ENCODE measurements around the gene GOLM1. TPM values are rescaled to one million over a fixed set of nuclear protein-coding genes. Genes with fewer than 3 reads are reported as not detected.
A peak's percentile ranks its signal among the peaks of the same experiment; 100 is the strongest.

The GOLM1 gene
- total RNA-seq, 1 experiment from 2014 or later: 75.1 TPM

DNA sequence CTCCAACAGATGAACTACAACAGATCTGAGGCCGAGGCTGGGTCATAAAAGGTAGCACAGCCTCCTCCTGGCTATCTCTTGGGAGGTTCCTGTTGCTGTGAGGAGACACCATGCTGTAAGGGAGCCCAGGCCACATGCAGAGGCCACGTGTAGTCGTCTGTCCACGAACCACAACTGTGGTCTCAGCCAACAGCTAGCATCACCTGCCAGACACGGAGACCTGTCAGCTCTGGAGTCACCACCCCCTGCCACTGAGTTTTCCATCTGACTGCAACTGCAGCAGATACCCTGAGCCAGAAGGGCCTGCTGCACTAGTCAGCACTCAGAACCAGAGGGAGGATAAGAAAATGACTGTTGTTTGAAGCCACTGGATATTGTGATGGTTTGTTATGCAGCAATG, 12.7 kb upstream of the GOLM1 start:
- ATAC-seq (no peak), DNase-seq (ENCODE audit: low spot score) (no peak)
- Mint-ChIP-seq H3K27me3 (ENCODE audit: low read depth) (peaks cover 17% of the 10 kb centered on the region), H3K4me3 (no peak overlapping the region), H3K27ac (no peak overlapping the region), H3K9me3 (no peaks in the 10 kb centered on the region; the same call in 1 of the 2 replicates), H3K4me1 (no peaks in the 10 kb centered on the region; the same call in 1 of the 2 replicates), H3K36me3 (no peaks in the 10 kb centered on the region)
- TF ChIP-seq MAX (CRISPR knock-in tag; IDR thresholded peaks at IDR 0.05): no peak
- POLR2A ChIA-PET: interaction anchor here (0.7 kb wide), 1 partner anchor 58 kb away, joined by 3 read pairs; no protein-coding TSS in a partner anchor
- CTCF ChIA-PET: interaction anchor here (1.4 kb wide), 1 partner anchor 10 kb away, joined by 4 read pairs; no protein-coding TSS in a partner anchor

GRCh38 chr9:86102626-86103025, 3.3 kb upstream of the GOLM1 start:
- Mint-ChIP-seq H3K27ac (no peak overlapping the region), H3K4me3 (no peak overlapping the region), H3K9me3 (no peaks in the 10 kb centered on the region), H3K27me3 (ENCODE audit: low read depth) (peaks cover 30% of the 10 kb centered on the region), H3K36me3 (no peaks in the 10 kb centered on the region), H3K4me1 (peaks cover 15% of the 10 kb centered on the region)
- TF ChIP-seq, protein P1, sequence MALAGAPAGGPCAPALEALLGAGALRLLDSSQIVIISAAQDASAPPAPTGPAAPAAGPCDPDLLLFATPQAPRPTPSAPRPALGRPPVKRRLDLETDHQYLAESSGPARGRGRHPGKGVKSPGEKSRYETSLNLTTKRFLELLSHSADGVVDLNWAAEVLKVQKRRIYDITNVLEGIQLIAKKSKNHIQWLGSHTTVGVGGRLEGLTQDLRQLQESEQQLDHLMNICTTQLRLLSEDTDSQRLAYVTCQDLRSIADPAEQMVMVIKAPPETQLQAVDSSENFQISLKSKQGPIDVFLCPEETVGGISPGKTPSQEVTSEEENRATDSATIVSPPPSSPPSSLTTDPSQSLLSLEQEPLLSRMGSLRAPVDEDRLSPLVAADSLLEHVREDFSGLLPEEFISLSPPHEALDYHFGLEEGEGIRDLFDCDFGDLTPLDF (CRISPR knock-in tag; IDR thresholded peaks at IDR 0.05): no peak
- TF ChIP-seq ZNF396 (CRISPR knock-in tag; IDR thresholded peaks at IDR 0.05; ENCODE audit: borderline replicate concordance): no peak
- TF ChIP-seq, protein P2, sequence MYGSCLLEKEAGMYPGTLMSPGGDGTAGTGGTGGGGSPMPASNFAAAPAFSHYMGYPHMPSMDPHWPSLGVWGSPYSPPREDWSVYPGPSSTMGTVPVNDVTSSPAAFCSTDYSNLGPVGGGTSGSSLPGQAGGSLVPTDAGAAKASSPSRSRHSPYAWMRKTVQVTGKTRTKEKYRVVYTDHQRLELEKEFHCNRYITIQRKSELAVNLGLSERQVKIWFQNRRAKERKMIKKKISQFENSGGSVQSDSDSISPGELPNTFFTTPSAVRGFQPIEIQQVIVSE (CRISPR knock-in tag; IDR thresholded peaks at IDR 0.05; ENCODE audit: borderline replicate concordance): no peak
- TF ChIP-seq FOXP1 (CRISPR knock-in tag; IDR thresholded peaks at IDR 0.05; ENCODE audit: borderline replicate concordance): no peak
- no peak for TF ChIP-seq E2F5 (CRISPR knock-in tag; IDR thresholded peaks at IDR 0.05)
- no peak for TF ChIP-seq ZBTB21 (CRISPR knock-in tag; IDR thresholded peaks at IDR 0.05; ENCODE audit: borderline replicate concordance)
- TF ChIP-seq ZNF232 (CRISPR knock-in tag; IDR thresholded peaks at IDR 0.05): no peak
- TF ChIP-seq, protein P3, sequence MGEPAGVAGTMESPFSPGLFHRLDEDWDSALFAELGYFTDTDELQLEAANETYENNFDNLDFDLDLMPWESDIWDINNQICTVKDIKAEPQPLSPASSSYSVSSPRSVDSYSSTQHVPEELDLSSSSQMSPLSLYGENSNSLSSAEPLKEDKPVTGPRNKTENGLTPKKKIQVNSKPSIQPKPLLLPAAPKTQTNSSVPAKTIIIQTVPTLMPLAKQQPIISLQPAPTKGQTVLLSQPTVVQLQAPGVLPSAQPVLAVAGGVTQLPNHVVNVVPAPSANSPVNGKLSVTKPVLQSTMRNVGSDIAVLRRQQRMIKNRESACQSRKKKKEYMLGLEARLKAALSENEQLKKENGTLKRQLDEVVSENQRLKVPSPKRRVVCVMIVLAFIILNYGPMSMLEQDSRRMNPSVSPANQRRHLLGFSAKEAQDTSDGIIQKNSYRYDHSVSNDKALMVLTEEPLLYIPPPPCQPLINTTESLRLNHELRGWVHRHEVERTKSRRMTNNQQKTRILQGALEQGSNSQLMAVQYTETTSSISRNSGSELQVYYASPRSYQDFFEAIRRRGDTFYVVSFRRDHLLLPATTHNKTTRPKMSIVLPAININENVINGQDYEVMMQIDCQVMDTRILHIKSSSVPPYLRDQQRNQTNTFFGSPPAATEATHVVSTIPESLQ (CRISPR knock-in tag; IDR thresholded peaks at IDR 0.05): no peak
- CTCF ChIA-PET: no interaction called here
- ATAC-seq (no peak), DNase-seq (ENCODE audit: low spot score) (no peak)
- POLR2A ChIA-PET: no interaction called here

DNA sequence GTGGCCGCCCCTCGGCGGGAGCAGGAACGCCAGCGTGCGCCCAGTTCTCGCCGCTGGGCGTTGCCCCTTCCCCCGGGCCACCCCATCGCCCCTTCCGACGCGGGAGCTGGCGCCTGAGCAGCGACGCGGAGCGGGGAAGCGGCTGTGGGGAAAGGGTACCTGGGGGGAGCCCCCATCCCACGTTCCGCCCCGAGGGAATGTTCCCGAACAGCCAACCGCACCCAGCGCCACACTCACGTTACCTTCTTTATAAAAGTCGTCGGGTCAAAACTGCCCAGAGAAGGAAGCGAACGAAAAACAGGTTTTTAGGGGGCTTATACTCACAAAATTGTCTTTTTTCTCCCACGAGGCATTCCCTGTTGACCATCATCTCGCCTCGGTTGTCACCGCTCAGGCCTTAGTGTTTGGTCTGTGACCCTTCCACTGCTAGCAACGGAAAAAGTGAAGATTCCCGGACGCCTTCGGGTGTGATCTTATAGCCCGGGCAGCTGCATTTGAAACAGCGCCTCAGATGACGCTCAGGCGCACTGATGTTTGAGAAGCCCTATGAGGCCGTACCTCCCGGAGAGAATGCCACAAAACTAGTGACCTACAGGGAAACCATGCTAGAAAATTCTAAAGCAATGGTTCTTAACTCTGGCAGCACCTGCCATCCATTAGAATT, 475 bp upstream of the GOLM1 start:
- Mint-ChIP-seq H3K4me3 (peak overlapping the region; percentile 88), H3K9me3 (no peaks in the 10 kb centered on the region), H3K36me3 (no peaks in the 10 kb centered on the region), H3K27me3 (ENCODE audit: low read depth) (peaks cover 30% of the 10 kb centered on the region), H3K27ac (no peak overlapping the region), H3K4me1 (peaks cover 39% of the 10 kb centered on the region)
- CTCF ChIA-PET: interaction anchor here (0.6 to 2.4 kb wide), 8 partner anchors 11 to 162 kb away, joined by 3 to 10 read pairs (median 4); no protein-coding TSS in a partner anchor
- POLR2A ChIA-PET: interaction anchor here (1.0 kb wide), 1 partner anchor 158 kb away, joined by 3 read pairs; no protein-coding TSS in a partner anchor
- ATAC-seq: peak; percentile 18
- peak; percentile 26 for DNase-seq (ENCODE audit: low spot score)
- peak; percentile 37; the same call in 1 of the 2 replicates for TF ChIP-seq TEAD1 (CRISPR knock-in tag; IDR thresholded peaks at IDR 0.05)
- TF ChIP-seq, protein P4, sequence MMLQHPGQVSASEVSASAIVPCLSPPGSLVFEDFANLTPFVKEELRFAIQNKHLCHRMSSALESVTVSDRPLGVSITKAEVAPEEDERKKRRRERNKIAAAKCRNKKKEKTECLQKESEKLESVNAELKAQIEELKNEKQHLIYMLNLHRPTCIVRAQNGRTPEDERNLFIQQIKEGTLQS (CRISPR knock-in tag; conservative IDR thresholded peaks at IDR 0.05): no peak
- TF ChIP-seq, protein P1 (CRISPR knock-in tag; IDR thresholded peaks at IDR 0.05): no peak
- TF ChIP-seq ZNF532 (CRISPR knock-in tag; IDR thresholded peaks at IDR 0.05; ENCODE audit: borderline replicate concordance): no peak
- TF ChIP-seq ZNF425 (CRISPR knock-in tag; conservative IDR thresholded peaks at IDR 0.05): no peak
